NCI-H446 (cell line): ENCODE measurements around the gene DST.

ENCODE experiments used
- DNase-seq, 2 experiments: peaks; one replicate each; lab custom pipeline; 2025; lab: John Stamatoyannopoulos, UW

DST gene

GRCh38 chr6:56624046-56624727 is 18.5 kb downstream of the DST start:
- no peak for DNase-seq

- no peak for DNase-seq
Observed at GRCh38 chr6:56620229-56620868, 22.3 kb downstream of the DST start.

GRCh38 chr6:56618050-56618449 is 24.6 kb downstream of the DST start:
- no peak for DNase-seq

- DNase-seq = no peak
Observed at GRCh38 chr6:56616967-56617366, 25.7 kb downstream of the DST start.

GRCh38 chr6:56613247-56613851 is 29.3 kb downstream of the DST start:
- no peak for DNase-seq

- no peak for DNase-seq
Observed at GRCh38 chr6:56608332-56608731, 34.4 kb downstream of the DST start.

- DNase-seq = no peak
Observed at GRCh38 chr6:56607111-56607752, 35.5 kb downstream of the DST start.

GRCh38 chr6:56605435-56605834 is 37.3 kb downstream of the DST start:
- DNase-seq = no peak

- no peak for DNase-seq
Observed at GRCh38 chr6:56604186-56604585, 38.5 kb downstream of the DST start.

GRCh38 chr6:56601390-56601789 is 41.3 kb downstream of the DST start:
- no peak for DNase-seq

GRCh38 chr6:56595490-56596122 is 47.1 kb downstream of the DST start:
- DNase-seq = peak; percentile 42 to 50

GRCh38 chr6:56594699-56595098 is 48.0 kb downstream of the DST start:
- no peak for DNase-seq

GRCh38 chr6:56593801-56594318 is 48.8 kb downstream of the DST start:
- DNase-seq = no peak

GRCh38 chr6:56582236-56582635 is 60.5 kb downstream of the DST start:
- no peak for DNase-seq

- DNase-seq = no peak
Observed at GRCh38 chr6:56581296-56581925, 61.3 kb downstream of the DST start.

- DNase-seq = no peak
Observed at GRCh38 chr6:56580271-56580670, 62.4 kb downstream of the DST start.

GRCh38 chr6:56579155-56579851 is 63.4 kb downstream of the DST start:
- DNase-seq = no peak

GRCh38 chr6:56575736-56576135 is 67.0 kb downstream of the DST start:
- DNase-seq = no peak

GRCh38 chr6:56574292-56574691 is 68.4 kb downstream of the DST start:
- no peak for DNase-seq

GRCh38 chr6:56573624-56574023 is 69.1 kb downstream of the DST start:
- DNase-seq = no peak

- no peak for DNase-seq
Observed at GRCh38 chr6:56572788-56573471, 69.8 kb downstream of the DST start.
